Skeletal muscle satellite cell (primary cell): Measurements from ENCODE around the gene PGM5.

Source experiments
- H3K27me3 ChIP-seq: 2 replicates; pipeline ENCODE4 v1.7.0; 2013; ENCODE audit warnings: low read length; ENCODE audit not compliant: control insufficient read depth, insufficient read depth
- H3K36me3 ChIP-seq: 2 replicates; pipeline ENCODE4 v1.7.0; 2013; ENCODE audit warnings: mild to moderate bottlenecking, control low read depth, low read length; ENCODE audit not compliant: insufficient read depth
- H3K4me1 ChIP-seq: 2 replicates; pipeline ENCODE4 v1.7.0; 2013; ENCODE audit warnings: low read length; ENCODE audit not compliant: control insufficient read depth, insufficient read depth
- H3K4me2 ChIP-seq: 2 replicates; pipeline ENCODE4 v1.7.0; 2013; ENCODE audit warnings: mild to moderate bottlenecking, low read length
- H3K4me3 ChIP-seq: 2 replicates; pipeline ENCODE4 v1.7.0; 2013; ENCODE audit warnings: low read length
- H3K9ac ChIP-seq: 2 replicates; pipeline ENCODE4 v1.7.0; 2013; ENCODE audit warnings: mild to moderate bottlenecking, low read depth, low read length, moderate library complexity
- H3K9me3 ChIP-seq: replicated peaks from 2 replicates; pipeline ENCODE4 v1.7.0; 2013; ENCODE audit warnings: mild to moderate bottlenecking, control low read depth, low read length

Gene PGM5

GRCh38 chr9:68523367-68523936 is 167.0 kb downstream of the PGM5 start:
- Histone ChIP-seq H3K4me1 (no peaks in the 10 kb centered on the region), H3K27me3 (no peaks in the 10 kb centered on the region), H3K9me3 (no peaks in the 10 kb centered on the region), H3K4me2 (no peak overlapping the region), H3K36me3 (no peaks in the 10 kb centered on the region), H3K9ac (no peak overlapping the region), H3K4me3 (no peak overlapping the region)

- Histone ChIP-seq H3K36me3 (no peaks in the 10 kb centered on the region), H3K9ac (no peak overlapping the region), H3K4me1 (no peaks in the 10 kb centered on the region), H3K4me2 (no peak overlapping the region), H3K9me3 (no peaks in the 10 kb centered on the region), H3K4me3 (no peak overlapping the region), H3K27me3 (no peaks in the 10 kb centered on the region)
These were observed 174.2 kb downstream of the PGM5 start for GRCh38 chr9:68530618-68531017.

- Histone ChIP-seq H3K9ac (no peak overlapping the region), H3K9me3 (no peaks in the 10 kb centered on the region), H3K4me3 (no peak overlapping the region), H3K27me3 (no peaks in the 10 kb centered on the region), H3K4me1 (no peaks in the 10 kb centered on the region), H3K4me2 (no peak overlapping the region), H3K36me3 (no peaks in the 10 kb centered on the region)
These were observed 175.7 kb downstream of the PGM5 start for GRCh38 chr9:68532131-68532530.

- Histone ChIP-seq H3K36me3 (no peaks in the 10 kb centered on the region), H3K4me2 (no peak overlapping the region), H3K9me3 (no peaks in the 10 kb centered on the region), H3K4me3 (no peak overlapping the region), H3K4me1 (no peaks in the 10 kb centered on the region), H3K9ac (no peak overlapping the region), H3K27me3 (no peaks in the 10 kb centered on the region)
These were observed 177.3 kb downstream of the PGM5 start for GRCh38 chr9:68533678-68534077.

- no peaks in the 10 kb centered on the region for H3K4me1 ChIP-seq
These were observed 180.6 kb downstream of the PGM5 start for GRCh38 chr9:68536876-68537615.

GRCh38 chr9:68537616-68537880 is 181.1 kb downstream of the PGM5 start:
- H3K36me3 ChIP-seq: no peaks in the 10 kb centered on the region
- no peak overlapping the region for H3K4me2 ChIP-seq

More at GRCh38 chr9:68536876-68537615, 180.6 kb downstream of the PGM5 start:
- Histone ChIP-seq H3K9me3 (no peaks in the 10 kb centered on the region), H3K9ac (no peak overlapping the region), H3K36me3 (no peaks in the 10 kb centered on the region), H3K4me2 (no peak overlapping the region), H3K4me3 (no peak overlapping the region), H3K27me3 (peaks cover 3% of the 10 kb centered on the region)

GRCh38 chr9:68538200-68538599 is 181.8 kb downstream of the PGM5 start:
- no peaks in the 10 kb centered on the region for H3K4me1 ChIP-seq

More at GRCh38 chr9:68537616-68537880, 181.1 kb downstream of the PGM5 start:
- H3K4me1 ChIP-seq: no peaks in the 10 kb centered on the region
- H3K9ac ChIP-seq: no peak overlapping the region
- peaks cover 5% of the 10 kb centered on the region for H3K27me3 ChIP-seq
- no peaks in the 10 kb centered on the region for H3K9me3 ChIP-seq
- no peak overlapping the region for H3K4me3 ChIP-seq

GRCh38 chr9:68540712-68541535 is 184.5 kb downstream of the PGM5 start, which contains the start of gene TMEM252:
Gene TMEM252, minus strand, starts transcription at chr9:68540883. Its CDS starts 69 bp downstream, at chr9:68540814.
- Histone ChIP-seq H3K4me1 (no peaks in the 10 kb centered on the region), H3K27me3 (peaks cover 5% of the 10 kb centered on the region), H3K36me3 (no peaks in the 10 kb centered on the region), H3K9ac (no peak within 1 kb of the TSS), H3K4me3 (no peak within 1 kb of the TSS), H3K4me2 (no peak within 1 kb of the TSS), H3K9me3 (no peaks in the 10 kb centered on the region)

More at GRCh38 chr9:68538200-68538599, 181.8 kb downstream of the PGM5 start:
- Histone ChIP-seq H3K4me3 (no peak overlapping the region), H3K27me3 (peaks cover 5% of the 10 kb centered on the region), H3K9ac (no peak overlapping the region), H3K9me3 (no peaks in the 10 kb centered on the region), H3K4me2 (no peak overlapping the region), H3K36me3 (no peaks in the 10 kb centered on the region)

GRCh38 chr9:68541568-68541967 is 185.2 kb downstream of the PGM5 start:
- no peaks in the 10 kb centered on the region for H3K9me3 ChIP-seq
- no peak overlapping the region for H3K4me3 ChIP-seq
- no peaks in the 10 kb centered on the region for H3K4me1 ChIP-seq
- H3K4me2 ChIP-seq: no peak overlapping the region
- no peaks in the 10 kb centered on the region for H3K36me3 ChIP-seq
- no peak overlapping the region for H3K9ac ChIP-seq
- peaks cover 5% of the 10 kb centered on the region for H3K27me3 ChIP-seq

- no peaks in the 10 kb centered on the region for H3K4me1 ChIP-seq
These were observed 188.8 kb downstream of the PGM5 start for GRCh38 chr9:68545033-68545705.

More at GRCh38 chr9:68545033-68545705, 188.8 kb downstream of the PGM5 start:
- no peaks in the 10 kb centered on the region for H3K9me3 ChIP-seq
- H3K4me3 ChIP-seq: no peak overlapping the region
- H3K36me3 ChIP-seq: no peaks in the 10 kb centered on the region
- no peak overlapping the region for H3K9ac ChIP-seq
- H3K4me2 ChIP-seq: no peak overlapping the region
- peaks cover 5% of the 10 kb centered on the region for H3K27me3 ChIP-seq
